ENCODE results near the gene MAML3. TPM values are rescaled to one million over a fixed set of nuclear protein-coding genes. Genes with fewer than 3 reads are reported as not detected.

MAML3 gene
- total and polyA plus RNA-seq, 7 experiments from 2014 or later, result 0.53 to 9.4 (median 3.3) TPM

GRCh38 chr4:139910106-139910505 is 243.9 kb downstream of the MAML3 start:
- Mint-ChIP-seq H3K36me3 (peaks cover 0 to 8% (median 5%) of the 10 kb centered on the region in 5 donors), H3K27me3 (peaks cover 0 to 22% (median 0%) of the 10 kb centered on the region in 5 donors), H3K9me3 (peaks cover 0 to 6% (median 0%) of the 10 kb centered on the region in 11 donors), H3K4me1 (peaks cover 0 to 1% (median 0%) of the 10 kb centered on the region in 7 donors), H3K27ac (no peak overlapping the region), H3K4me3 (no peak overlapping the region)
- no peak for ATAC-seq
- intact Hi-C loops (cut with micrococcal nuclease), result no loop called here
- no peaks in the 10 kb centered on the region for H3K4me1 ChIP-seq (ENCODE audit: control insufficient read depth in 2 of 2, insufficient read depth in 2 of 2, low read length in 2 of 2)
- no peaks in the 10 kb centered on the region for H3K27me3 ChIP-seq (ENCODE audit: control insufficient read depth in 2 of 2, insufficient read depth in 2 of 2, low read length in 2 of 2)
- no peaks in the 10 kb centered on the region for H3K9me3 ChIP-seq (ENCODE audit: control insufficient read depth in 2 of 3, low read length in 3 of 3)
- ChIA-PET CTCF (no interaction called here), POLR2A (no interaction called here)
- DNase-seq, result no peak
- H3K27ac ChIP-seq (ENCODE audit: low read depth, low read length), result no peak overlapping the region
- H3K4me3 ChIP-seq (ENCODE audit: low read length), result no peak overlapping the region
- H3K36me3 ChIP-seq (ENCODE audit: control insufficient read depth in 2 of 3, insufficient read depth in 3 of 3, low read length in 3 of 3), result no peaks in the 10 kb centered on the region

GRCh38 chr4:139908636-139909437 is 245.1 kb downstream of the MAML3 start:
- Mint-ChIP-seq H3K9me3 (peaks cover 0 to 13% (median 3%) of the 10 kb centered on the region in 11 donors), H3K4me1 (peaks cover 0 to 3% (median 0%) of the 10 kb centered on the region in 7 donors), H3K27me3 (peaks cover 0 to 13% (median 0%) of the 10 kb centered on the region in 5 donors), H3K4me3 (no peak overlapping the region), H3K36me3 (peaks cover 4 to 16% (median 6%) of the 10 kb centered on the region in 5 donors), H3K27ac (no peak overlapping the region)
- no peaks in the 10 kb centered on the region for H3K27me3 ChIP-seq (ENCODE audit: control insufficient read depth in 2 of 2, insufficient read depth in 2 of 2, low read length in 2 of 2)
- intact Hi-C loops (cut with micrococcal nuclease), result no loop called here
- POLR2A ChIA-PET, result no interaction called here
- H3K36me3 ChIP-seq (ENCODE audit: control insufficient read depth in 2 of 3, insufficient read depth in 3 of 3, low read length in 3 of 3), result no peaks in the 10 kb centered on the region
- H3K4me1 ChIP-seq (ENCODE audit: control insufficient read depth in 2 of 2, insufficient read depth in 2 of 2, low read length in 2 of 2), result no peaks in the 10 kb centered on the region
- no peak overlapping the region for H3K27ac ChIP-seq (ENCODE audit: low read depth, low read length)
- DNase-seq, result no peak
- no peak overlapping the region for H3K4me3 ChIP-seq (ENCODE audit: low read length)
- CTCF ChIA-PET, result no interaction called here
- no peaks in the 10 kb centered on the region for H3K9me3 ChIP-seq (ENCODE audit: control insufficient read depth in 2 of 3, low read length in 3 of 3)
- ATAC-seq, result no peak

DNA sequence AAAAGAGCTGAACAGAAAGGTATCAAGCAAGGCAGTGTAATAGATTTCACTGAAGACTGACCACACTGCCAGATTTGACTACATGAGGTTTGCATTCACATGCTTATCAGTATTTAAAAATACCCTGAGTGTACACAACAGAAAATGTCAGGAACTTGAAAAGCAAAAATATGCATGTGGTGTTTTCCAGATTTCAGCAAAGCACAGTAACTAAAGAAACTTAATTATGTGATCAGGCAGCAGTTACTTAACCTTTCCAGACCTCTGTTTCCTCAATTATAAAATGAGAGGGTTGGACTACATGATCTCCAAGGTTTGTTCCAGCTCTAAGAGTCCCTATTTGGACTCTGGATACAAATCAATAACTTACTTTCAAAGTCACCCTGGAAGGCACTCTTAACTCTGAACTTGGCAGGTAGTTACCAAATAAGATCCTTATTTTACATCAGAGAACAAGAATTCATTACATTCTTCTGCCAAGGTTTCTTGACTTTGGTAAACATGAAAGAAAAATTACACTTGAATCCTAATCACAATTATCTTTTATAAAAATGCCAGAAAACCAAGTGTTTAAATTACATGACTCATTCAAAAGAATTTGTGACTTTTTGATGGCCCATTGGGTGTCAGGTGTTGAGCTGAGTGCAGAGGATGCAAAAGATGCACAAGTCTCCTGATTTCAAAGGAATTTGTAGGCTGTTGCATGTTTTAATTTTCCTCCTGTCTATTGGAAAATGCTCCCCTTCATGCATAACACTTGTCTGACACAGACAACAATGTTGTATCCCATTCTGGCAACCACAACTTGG is 246.8 kb downstream of the MAML3 start:
- H3K9me3 ChIP-seq (ENCODE audit: control insufficient read depth in 2 of 3, low read length in 3 of 3), result no peaks in the 10 kb centered on the region
- ChIA-PET CTCF (no interaction called here), POLR2A (no interaction called here)
- peaks cover 5 to 16% (median 8%) of the 10 kb centered on the region in 5 donors for H3K36me3 Mint-ChIP-seq
- H3K27me3 ChIP-seq (ENCODE audit: control insufficient read depth in 2 of 2, insufficient read depth in 2 of 2, low read length in 2 of 2), result no peaks in the 10 kb centered on the region
- intact Hi-C loops (cut with micrococcal nuclease), result no loop called here
- H3K9me3 Mint-ChIP-seq, result peaks cover 0 to 13% (median 3%) of the 10 kb centered on the region in 11 donors
- H3K4me1 ChIP-seq (ENCODE audit: control insufficient read depth in 2 of 2, insufficient read depth in 2 of 2, low read length in 2 of 2), result no peaks in the 10 kb centered on the region
- no peak overlapping the region for H3K4me3 ChIP-seq (ENCODE audit: low read length)
- H3K36me3 ChIP-seq (ENCODE audit: control insufficient read depth in 2 of 3, insufficient read depth in 3 of 3, low read length in 3 of 3), result no peaks in the 10 kb centered on the region
- H3K4me3 Mint-ChIP-seq, result no peak overlapping the region
- no peak for ATAC-seq
- H3K27me3 Mint-ChIP-seq, result peaks cover 0 to 4% (median 0%) of the 10 kb centered on the region in 5 donors
- H3K27ac Mint-ChIP-seq, result no peak overlapping the region
- no peak overlapping the region for H3K27ac ChIP-seq (ENCODE audit: low read depth, low read length)
- DNase-seq, result no peak
- peaks cover 0 to 3% (median 0%) of the 10 kb centered on the region in 7 donors for H3K4me1 Mint-ChIP-seq

DNA sequence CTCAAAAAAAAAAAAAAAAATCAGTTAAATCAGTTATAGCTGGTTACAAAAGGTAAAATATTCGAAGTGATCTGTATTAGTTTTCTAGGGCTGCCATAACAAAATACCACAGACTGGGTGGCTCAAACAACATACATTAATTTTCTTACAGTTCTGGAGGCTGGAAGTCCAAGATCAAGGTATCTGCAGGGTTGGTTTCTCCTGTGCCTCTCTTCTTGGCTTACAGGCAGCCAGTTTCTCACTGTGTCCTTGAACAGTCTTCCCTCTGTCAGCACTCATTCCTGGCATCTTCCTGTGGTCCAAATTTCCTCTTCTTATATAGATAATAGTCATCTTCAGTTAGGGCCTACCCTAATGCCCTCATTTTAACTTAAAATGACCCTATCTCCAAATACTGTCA is 248.5 kb downstream of the MAML3 start:
- Mint-ChIP-seq H3K4me1 (peaks cover 0 to 19% (median under 1%) of the 10 kb centered on the region in 7 donors), H3K9me3 (peaks cover 0 to 13% (median 3%) of the 10 kb centered on the region in 11 donors), H3K36me3 (peaks cover 0 to 15% (median 8%) of the 10 kb centered on the region in 5 donors), H3K27me3 (no peaks in the 10 kb centered on the region), H3K27ac (no peak overlapping the region), H3K4me3 (no peak overlapping the region)
- ChIA-PET CTCF (no interaction called here), POLR2A (no interaction called here)
- H3K4me3 ChIP-seq (ENCODE audit: low read length), result no peak overlapping the region
- H3K9me3 ChIP-seq (ENCODE audit: control insufficient read depth in 2 of 3, low read length in 3 of 3), result no peaks in the 10 kb centered on the region
- H3K27me3 ChIP-seq (ENCODE audit: control insufficient read depth in 2 of 2, insufficient read depth in 2 of 2, low read length in 2 of 2), result no peaks in the 10 kb centered on the region
- no peaks in the 10 kb centered on the region for H3K36me3 ChIP-seq (ENCODE audit: control insufficient read depth in 2 of 3, insufficient read depth in 3 of 3, low read length in 3 of 3)
- H3K27ac ChIP-seq (ENCODE audit: low read depth, low read length), result no peak overlapping the region
- intact Hi-C loops (cut with micrococcal nuclease), result no loop called here
- ATAC-seq, result no peak
- no peaks in the 10 kb centered on the region for H3K4me1 ChIP-seq (ENCODE audit: control insufficient read depth in 2 of 2, insufficient read depth in 2 of 2, low read length in 2 of 2)
- no peak for DNase-seq

- H3K9me3 ChIP-seq (ENCODE audit: control insufficient read depth in 2 of 3, low read length in 3 of 3), result no peaks in the 10 kb centered on the region
- intact Hi-C loops (cut with micrococcal nuclease), result no loop called here
- H3K27me3 ChIP-seq (ENCODE audit: control insufficient read depth in 2 of 2, insufficient read depth in 2 of 2, low read length in 2 of 2), result no peaks in the 10 kb centered on the region
- Mint-ChIP-seq H3K36me3 (peaks cover 0 to 15% (median 8%) of the 10 kb centered on the region in 5 donors), H3K27ac (no peak overlapping the region), H3K4me3 (no peak overlapping the region), H3K9me3 (peaks cover 0 to 13% (median 3%) of the 10 kb centered on the region in 11 donors), H3K27me3 (no peaks in the 10 kb centered on the region), H3K4me1 (peaks cover 0 to 21% (median 0%) of the 10 kb centered on the region in 7 donors)
- no peak for DNase-seq
- no peak overlapping the region for H3K4me3 ChIP-seq (ENCODE audit: low read length)
- ATAC-seq, result no peak
- ChIA-PET POLR2A (no interaction called here), CTCF (no interaction called here)
- no peak overlapping the region for H3K27ac ChIP-seq (ENCODE audit: low read depth, low read length)
- H3K4me1 ChIP-seq (ENCODE audit: control insufficient read depth in 2 of 2, insufficient read depth in 2 of 2, low read length in 2 of 2), result no peaks in the 10 kb centered on the region
- H3K36me3 ChIP-seq (ENCODE audit: control insufficient read depth in 2 of 3, insufficient read depth in 3 of 3, low read length in 3 of 3), result no peaks in the 10 kb centered on the region
Measured at GRCh38 chr4:139904406-139904805, 249.6 kb downstream of the MAML3 start.

GRCh38 chr4:139903845-139904244 is 250.1 kb downstream of the MAML3 start:
- intact Hi-C loops (cut with micrococcal nuclease), result no loop called here
- Histone ChIP-seq H3K27me3 (ENCODE audit: control insufficient read depth in 2 of 2, insufficient read depth in 2 of 2, low read length in 2 of 2) (no peaks in the 10 kb centered on the region), H3K36me3 (ENCODE audit: control insufficient read depth in 2 of 3, insufficient read depth in 3 of 3, low read length in 3 of 3) (no peaks in the 10 kb centered on the region), H3K4me1 (ENCODE audit: control insufficient read depth in 2 of 2, insufficient read depth in 2 of 2, low read length in 2 of 2) (no peaks in the 10 kb centered on the region), H3K4me3 (ENCODE audit: low read length) (no peak overlapping the region), H3K27ac (ENCODE audit: low read depth, low read length) (no peak overlapping the region), H3K9me3 (ENCODE audit: control insufficient read depth in 2 of 3, low read length in 3 of 3) (no peaks in the 10 kb centered on the region)
- ATAC-seq (peak; percentile 73), DNase-seq (no peak)
- H3K36me3 Mint-ChIP-seq, result peaks cover 0 to 15% (median 8%) of the 10 kb centered on the region in 5 donors
- no peak overlapping the region for H3K4me3 Mint-ChIP-seq
- H3K9me3 Mint-ChIP-seq, result peaks cover 0 to 13% (median 3%) of the 10 kb centered on the region in 11 donors
- CTCF ChIA-PET, result no interaction called here
- no peak overlapping the region for H3K27ac Mint-ChIP-seq
- H3K27me3 Mint-ChIP-seq, result no peaks in the 10 kb centered on the region
- POLR2A ChIA-PET, result no interaction called here
- peaks cover 0 to 22% (median under 1%) of the 10 kb centered on the region in 7 donors for H3K4me1 Mint-ChIP-seq

All from naive thymus-derived CD4-positive, alpha-beta T cell (primary cell).